ELR (cell line): ENCODE measurements around the gene SEC63.
A peak's percentile ranks its signal among the peaks of the same experiment; 100 is the strongest.
"Not testable (repeated sequence)": the region's sequence is repeated elsewhere in the genome, so short reads cannot be mapped to it uniquely, and the experiment has no call there.

ENCODE experiments used
- DNase-seq: peaks from one replicate; pipeline ENCODE4 v3.0.0-alpha.2; 2015; ENCODE audit warnings: low read depth

The SEC63 gene

GRCh38 chr6:107931894-107932293 is 26.1 kb downstream of the SEC63 start:
- DNase-seq = no peak

GRCh38 chr6:107928984-107929383 is 29.0 kb downstream of the SEC63 start:
- no peak for DNase-seq

DNA sequence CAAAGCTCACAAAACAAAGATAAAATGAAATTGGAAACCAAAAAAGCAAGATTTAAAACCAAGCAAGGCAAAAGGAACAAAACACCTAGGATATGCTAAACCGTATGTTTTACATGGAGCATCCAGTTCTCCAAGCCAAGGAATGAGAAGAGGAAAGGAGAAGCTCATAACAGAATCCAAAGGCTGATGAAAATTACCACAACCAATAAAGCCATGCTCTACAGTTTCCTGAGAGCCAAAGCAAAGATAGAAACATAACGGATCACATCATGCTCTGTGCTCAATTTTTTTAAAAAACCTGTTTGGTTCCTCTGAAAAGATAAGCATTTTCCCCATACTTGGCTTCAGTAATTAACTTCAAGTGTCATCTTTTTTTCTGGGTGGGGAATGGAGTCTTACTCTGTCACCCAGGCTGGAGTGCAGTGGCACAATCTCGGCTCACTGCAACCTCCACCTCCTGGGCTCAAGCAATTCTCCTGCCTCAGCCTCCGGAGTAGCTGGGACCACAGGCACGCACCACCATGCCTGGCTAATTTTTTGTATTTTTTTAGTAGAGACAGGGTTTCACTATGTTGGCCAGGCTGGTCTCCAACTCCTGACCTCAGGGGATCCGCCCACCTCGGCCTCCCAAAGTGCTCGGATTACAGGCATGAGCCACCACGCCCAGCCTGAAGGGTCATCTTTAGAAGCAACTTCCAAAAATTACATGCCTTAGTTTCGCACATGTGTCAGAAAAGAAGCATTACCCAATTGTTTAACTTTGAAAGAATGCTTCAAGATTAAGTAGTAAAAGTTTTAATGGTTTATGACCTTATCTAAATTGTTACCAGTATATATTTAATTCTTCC is 31.1 kb downstream of the SEC63 start:
- DNase-seq = not testable (repeated sequence)

DNA sequence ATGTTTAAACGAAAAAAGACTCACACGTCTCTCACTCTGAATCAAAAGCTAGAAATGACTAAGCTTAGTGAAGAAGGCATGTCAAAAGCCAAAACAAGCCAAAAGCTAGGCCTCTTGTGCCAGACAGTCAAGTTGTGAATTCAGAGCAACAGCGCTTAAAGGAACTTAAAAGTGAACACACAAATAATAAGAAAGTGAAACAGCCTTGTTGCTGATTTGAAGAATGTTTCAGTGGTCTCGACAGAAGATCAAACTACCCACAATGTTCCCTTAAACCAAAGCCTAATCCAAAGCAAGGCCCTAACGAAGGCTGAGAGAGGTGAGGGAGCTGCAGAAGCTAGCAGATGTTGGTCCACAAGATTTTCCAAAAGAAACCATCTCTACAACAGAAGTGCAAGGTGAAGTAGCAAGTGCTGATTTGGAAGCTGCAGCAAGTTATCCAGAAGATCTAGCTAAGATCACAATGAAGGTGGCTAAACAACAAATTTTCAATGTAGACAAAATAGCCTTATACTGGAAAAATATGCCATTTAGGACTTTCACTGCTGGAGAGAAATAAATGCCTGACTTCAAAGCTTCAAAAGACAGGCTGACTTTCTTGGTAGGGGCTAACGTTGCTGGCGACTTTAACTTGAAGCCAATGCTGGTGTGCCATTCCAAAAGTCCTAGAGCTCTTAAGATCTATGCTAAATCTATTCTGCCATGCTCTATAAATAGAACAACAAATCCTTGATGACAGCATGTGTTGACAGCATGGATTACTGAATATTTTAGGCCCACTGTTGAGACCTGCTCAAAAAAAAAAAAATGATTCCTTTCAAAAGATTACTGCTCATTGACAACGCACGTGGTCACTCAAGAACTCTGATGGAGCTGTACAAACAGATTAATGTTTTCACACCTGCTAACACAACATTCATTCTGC is 40.3 kb downstream of the SEC63 start:
- no peak for DNase-seq

GRCh38 chr6:107916961-107917360 is 41.0 kb downstream of the SEC63 start:
- not testable (repeated sequence) for DNase-seq

GRCh38 chr6:107911692-107912091 is 46.3 kb downstream of the SEC63 start:
- DNase-seq = no peak

DNA sequence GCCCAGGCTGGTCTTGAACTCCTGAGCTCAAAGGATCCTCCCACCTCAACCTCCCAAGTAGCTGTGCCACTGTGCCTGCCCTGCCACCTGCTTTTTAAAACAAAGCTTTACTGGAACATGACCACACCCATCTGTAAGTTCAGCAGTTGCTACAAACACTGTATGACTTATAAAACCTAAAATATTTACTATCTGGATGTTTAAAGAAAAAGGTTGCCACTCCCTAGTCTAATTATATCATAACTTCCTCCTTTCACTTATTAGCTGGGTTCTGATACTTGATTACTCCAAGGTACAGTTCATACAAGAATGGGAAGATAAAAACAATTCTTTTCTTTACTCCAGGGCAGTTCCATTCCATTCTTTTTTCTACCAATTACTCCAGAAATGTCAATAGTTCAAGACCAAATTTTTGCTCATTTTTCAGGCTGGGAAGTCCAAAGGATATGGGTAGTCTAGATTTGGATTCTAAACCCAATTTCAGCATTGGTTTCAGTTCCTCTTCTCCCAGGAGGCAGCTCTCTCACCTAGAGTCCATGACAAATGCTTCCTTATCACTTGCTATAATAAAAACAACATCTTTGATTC is 63.1 kb downstream of the SEC63 start:
- DNase-seq = no peak

GRCh38 chr6:107890431-107890830 is 67.6 kb downstream of the SEC63 start:
- DNase-seq = not testable (repeated sequence)

GRCh38 chr6:107885950-107886349 is 72.1 kb downstream of the SEC63 start:
- DNase-seq = not testable (repeated sequence)

DNA sequence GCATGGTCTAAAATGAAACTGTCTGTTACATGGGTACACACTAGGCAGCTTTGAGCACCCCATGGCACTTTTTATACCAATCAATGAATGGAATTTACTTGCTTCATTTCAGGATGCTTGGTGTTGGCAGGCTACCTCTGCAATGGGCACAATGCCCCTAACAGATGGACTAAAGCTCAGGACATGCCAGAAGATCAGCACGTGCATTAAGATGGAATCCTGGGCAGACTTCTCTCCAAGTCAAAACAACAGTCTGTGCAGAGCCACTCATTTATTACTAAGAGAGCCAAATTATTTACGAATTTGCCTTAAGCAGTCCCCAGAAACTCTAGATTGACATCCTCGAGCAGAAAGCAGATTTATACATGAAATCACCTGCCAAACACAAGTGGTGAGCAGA is 78.1 kb downstream of the SEC63 start:
- no peak for DNase-seq

GRCh38 chr6:107877968-107878367 is 80.0 kb downstream of the SEC63 start:
- no peak for DNase-seq

DNA sequence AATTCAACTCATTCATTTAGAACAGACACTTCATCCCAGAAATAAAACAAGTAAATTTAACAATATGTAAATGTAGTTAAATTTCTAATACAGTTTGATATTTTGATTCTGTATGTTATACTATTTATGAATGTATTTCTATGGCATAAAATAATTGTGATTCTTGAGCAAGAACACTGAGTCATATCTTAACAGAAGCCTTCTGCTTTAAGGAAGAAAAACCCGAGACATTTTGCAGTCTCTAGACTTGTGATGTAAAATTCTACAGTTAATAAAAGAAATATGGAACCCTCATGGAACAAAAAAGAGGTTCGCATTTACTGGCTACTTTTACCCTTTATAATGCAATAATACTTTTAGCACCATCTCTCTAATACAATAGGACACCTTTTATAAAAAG is 86.0 kb downstream of the SEC63 start:
- no peak for DNase-seq

DNA sequence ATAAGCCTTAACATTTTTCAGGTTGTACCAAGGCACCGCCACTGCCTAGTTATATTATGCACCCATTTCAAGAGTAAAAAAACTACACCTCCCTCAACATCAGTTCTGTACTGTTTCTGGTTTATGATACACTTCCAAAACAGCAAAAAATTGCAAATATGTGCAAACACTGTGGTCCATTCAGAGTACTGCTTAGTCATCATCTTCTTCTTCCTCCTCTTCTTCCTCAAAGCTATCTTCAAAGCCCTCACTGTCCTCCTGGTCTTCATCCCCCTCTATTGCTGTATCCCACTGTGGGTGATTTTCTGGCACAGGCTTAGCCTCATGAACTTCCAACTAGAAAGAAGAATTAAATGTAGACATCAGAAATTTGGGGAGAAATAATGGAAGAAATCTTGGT is 86.5 kb downstream of the SEC63 start:
- not testable (repeated sequence) for DNase-seq

- no peak for DNase-seq
These were observed 87.0 kb downstream of the SEC63 start for GRCh38 chr6:107871016-107871415.

GRCh38 chr6:107870381-107870780 is 87.6 kb downstream of the SEC63 start:
- DNase-seq = peak; percentile 57

GRCh38 chr6:107869871-107870270 is 88.1 kb downstream of the SEC63 start:
- DNase-seq = no peak

GRCh38 chr6:107868867-107869611 is 89.0 kb downstream of the SEC63 start:
- no peak for DNase-seq

DNA sequence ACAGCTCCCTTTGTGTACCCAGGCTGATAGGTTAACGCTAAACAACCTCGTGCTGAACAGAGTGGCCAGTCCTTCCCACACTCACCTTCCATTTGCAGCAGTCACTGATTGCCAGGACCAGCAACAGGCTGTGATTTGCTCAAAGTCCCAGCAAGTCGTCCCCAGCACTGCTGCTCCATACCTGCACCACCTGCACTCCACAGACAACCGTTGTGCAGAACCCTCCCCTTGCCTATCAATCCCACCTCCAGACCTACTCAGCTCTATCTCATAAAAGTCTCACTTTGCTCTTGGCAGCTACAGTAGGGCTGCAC is 90.7 kb downstream of the SEC63 start:
- DNase-seq = no peak

GRCh38 chr6:107866606-107867301 is 91.3 kb downstream of the SEC63 start:
- peak; percentile 56 for DNase-seq

GRCh38 chr6:107864226-107865127 is 93.5 kb downstream of the SEC63 start:
- no peak for DNase-seq
